GM18909 (cell line): Measurements from ENCODE around the gene STAM2.
"Not testable (repeated sequence)": the region's sequence is repeated elsewhere in the genome, so short reads cannot be mapped to it uniquely, and the experiment has no call there.

ENCODE experiments used
- ATAC-seq: cut with Tn5 transposase; IDR thresholded peaks from one replicate; pipeline ENCODE4 v1.9.1; 2021; ENCODE audit warnings: mild to moderate bottlenecking; ENCODE audit not compliant: unreplicated experiment, poor library complexity

The STAM2 gene

DNA sequence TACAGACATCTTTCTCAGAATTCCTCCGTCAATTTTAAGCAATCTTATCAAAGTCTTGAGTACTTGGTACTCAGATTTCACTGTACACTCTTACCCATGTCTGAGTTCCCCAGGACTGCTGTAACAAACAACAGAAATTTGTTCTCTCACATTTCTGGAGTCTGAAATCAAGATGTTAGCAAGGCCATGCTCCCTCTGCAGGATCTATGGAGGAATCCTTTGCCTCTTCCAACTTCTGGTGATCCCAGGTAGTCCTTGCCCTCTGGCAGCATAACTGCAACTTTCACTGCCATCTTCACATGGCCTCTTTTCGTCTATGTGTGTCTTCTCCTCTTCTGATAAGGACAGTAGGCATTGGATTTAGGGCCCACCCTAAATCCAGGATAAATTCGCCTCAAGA is 59.6 kb downstream of the STAM2 start:
- no peak for ATAC-seq

DNA sequence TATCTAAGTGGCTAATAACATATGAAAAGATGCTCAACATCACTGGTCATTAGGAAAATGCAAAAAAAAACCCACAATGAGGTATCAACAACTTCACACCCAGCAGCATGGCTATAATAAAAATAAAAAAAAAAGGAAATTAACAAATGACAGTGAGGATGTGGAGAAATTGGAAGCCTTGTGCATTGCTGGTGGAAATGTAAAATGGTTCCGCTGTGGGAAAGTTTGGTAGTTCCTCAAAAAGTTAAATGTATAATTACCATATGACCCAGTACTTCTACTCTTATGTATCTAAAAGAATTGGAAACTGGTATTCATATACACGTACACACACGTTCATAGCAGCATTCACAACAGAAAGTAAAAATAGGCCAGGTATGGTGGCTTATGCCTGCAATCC is 61.2 kb downstream of the STAM2 start:
- no peak for ATAC-seq

DNA sequence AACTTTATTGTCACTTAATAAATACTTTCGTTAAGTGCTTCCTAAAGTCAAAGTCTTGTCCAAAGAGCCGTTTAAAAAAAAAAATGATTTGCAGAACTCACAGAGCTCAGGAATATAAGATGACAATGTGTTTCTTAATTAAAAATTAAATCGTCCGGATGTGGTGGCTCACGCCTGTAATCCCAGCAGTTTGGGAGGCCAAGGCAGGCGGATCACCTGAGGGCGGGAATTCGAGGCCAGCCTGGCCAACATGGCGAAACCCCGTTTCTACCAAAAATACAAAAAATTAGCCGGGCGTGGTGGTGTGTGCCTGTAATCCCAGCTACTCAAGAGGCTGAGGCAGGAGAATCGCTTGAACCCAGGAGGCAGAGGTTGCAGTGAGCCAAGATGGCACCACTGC is 68.4 kb downstream of the STAM2 start:
- not testable (repeated sequence) for ATAC-seq

DNA sequence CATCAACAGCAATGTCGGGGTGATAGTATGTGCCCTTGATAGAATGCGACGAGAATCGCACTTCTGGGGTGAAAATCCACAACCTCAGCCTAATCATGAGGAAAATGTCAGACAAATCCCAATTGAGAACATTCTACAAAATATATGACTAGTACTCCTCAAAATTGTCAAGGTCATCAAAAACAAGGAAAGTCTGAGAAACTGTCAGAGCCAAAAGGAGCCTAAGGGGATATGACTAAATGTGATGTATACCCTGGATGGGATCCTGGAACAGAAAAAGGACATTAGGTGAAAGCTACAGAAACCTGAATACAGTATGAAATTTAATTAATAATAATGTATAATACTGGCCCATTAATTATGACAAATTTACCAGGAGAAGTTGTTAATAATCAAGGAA is 69.1 kb downstream of the STAM2 start:
- no peak for ATAC-seq

DNA sequence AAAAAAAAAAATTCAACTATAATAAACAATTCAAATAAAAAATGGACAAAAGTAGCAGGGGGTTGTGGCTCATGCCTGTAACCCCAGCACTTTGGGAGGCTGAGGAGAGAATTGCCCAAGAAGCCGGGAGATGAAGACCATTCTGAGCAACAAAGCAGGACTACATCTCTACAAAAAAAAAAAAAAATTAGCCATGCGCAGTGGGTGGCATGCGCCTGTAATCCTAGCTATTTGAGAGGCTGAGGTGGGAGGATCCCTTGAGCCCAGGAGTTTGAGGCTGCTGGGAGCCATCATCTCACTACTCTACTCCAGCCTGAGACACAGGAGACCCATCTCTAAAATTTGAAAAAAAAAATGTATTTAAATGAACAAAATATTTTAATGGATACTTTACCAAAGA is 72.3 kb downstream of the STAM2 start:
- no peak for ATAC-seq

DNA sequence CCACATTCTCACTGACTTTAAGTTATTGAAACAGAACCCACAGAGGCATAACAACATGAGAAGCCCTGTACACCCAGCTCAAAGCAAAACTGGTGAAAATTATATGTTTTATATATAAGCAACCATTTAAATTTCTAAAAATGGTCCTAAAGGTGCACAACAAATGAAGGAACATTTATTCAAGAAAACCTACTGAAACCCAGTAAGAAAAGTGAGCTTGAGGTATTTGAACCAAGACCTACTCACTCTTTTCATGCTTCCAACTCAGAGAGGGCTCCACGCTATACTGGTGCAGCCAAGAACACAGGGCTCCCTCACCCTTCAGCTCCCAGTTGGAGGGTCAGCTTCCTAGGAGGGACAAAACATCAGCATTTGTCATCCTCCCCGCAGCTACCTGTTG is 74.6 kb downstream of the STAM2 start:
- ATAC-seq: no peak

DNA sequence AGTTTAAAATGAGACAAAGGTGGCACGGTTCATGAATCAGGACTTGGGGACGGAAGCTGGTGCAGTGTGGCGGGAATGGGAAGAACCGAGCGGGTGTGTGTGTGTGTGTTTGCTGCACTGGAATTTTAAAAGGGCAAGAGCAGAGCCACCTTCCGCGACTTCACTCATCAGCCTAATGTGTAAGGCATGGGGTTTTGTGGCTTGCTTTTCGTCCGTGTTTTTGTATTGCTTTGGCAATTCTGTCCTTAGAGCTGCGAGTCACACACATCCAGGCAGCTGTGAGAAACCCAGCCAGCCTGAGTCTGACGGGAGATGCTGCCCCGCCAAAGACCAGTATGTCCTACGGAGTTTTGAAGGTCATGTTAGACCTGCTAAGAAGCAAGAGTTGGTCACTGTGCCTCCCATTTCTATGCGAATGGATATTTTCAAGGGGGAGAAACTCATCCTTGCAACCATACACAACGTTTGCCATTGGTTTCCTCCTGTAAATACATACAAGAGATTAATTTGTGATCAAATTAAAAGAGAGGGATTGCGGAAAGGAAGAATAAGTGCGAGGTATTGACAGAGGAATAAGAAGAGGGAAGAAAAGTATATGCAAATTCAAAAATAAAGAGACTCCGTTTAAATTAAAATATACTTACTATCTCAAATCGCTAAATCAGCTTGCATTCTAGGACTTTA is 76.1 kb downstream of the STAM2 start:
- ATAC-seq: no peak

DNA sequence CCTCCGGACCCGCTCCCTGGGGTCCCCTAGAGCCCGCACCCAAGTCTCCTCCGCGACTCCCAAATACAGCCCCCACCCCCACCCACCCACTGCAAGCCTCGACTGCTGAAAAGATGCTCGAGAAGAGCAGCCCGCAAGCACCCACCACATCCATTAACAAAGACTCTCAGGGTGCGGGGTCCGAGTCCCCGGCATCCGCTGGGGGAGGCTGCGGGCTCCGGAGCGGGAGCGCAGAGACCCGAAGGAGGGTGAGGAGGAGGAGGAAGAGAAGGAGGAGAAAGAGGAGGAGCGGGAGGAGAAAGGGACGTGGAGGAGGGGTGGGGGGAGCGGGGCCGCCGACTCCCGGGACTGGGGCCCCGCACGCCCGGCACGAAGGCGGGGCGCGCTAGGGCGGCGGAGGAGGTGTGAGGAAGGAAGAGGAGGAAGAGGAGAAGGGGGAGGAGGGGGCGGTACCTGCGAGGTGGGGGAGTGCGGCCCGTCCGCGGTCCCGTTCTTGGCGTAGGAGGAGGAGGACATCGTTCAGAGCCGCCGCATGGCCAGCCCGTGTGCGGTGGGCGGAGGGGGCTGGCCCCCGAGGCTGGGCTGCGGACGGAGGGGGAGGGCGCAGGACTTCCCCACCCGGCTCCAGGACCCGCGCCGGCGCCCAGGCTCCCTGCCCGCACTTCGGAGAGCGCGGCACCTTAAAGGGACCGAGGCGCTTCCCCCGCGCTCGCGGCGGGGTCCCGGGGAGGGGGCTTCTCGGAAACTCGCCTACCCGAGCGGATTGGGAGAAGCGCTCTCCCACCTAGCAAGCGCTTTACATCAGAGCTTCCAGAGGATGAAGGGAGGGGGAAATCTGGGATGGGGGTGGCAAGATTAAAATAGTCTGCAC is 76.8 kb downstream of the STAM2 start, which contains the start of gene CACNB4:
Gene CACNB4 (minus strand): TSS at position 549 of the 871 bp plus-strand sequence.
- peak; percentile 37 for ATAC-seq

DNA sequence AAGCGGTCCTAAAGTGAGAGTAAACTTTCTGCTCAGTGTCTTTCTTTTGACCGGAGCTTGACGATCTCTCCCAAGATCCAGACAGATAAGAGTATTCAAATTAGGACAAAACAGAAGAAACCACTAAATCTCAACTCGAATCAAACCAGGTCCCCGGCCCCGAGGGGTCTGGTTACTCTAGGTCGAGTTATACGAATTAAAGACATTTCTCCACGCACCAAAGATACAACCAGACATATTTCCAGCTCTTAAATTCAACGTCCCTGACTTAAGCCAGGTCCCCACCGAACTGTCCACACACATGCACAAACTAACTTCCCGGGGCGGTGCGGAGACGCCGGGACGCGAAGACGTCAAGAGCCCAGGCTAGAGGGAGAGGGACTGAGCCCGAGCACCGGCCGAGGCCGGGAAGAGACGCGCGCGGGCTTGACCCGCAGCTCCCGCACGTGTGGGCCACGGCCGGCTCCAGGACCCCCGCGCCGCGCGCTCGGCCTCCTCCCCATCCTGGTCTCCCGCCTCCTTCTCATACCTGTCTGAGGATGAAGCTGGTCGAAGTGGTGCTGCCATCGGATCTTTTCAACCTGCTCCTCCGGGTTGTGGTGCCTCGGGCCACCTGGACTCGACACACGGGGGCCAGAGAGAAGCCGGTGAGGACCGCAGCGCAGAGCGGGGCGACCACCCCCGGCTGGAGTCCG is 77.6 kb downstream of the STAM2 start:
- ATAC-seq: peak; percentile 46

DNA sequence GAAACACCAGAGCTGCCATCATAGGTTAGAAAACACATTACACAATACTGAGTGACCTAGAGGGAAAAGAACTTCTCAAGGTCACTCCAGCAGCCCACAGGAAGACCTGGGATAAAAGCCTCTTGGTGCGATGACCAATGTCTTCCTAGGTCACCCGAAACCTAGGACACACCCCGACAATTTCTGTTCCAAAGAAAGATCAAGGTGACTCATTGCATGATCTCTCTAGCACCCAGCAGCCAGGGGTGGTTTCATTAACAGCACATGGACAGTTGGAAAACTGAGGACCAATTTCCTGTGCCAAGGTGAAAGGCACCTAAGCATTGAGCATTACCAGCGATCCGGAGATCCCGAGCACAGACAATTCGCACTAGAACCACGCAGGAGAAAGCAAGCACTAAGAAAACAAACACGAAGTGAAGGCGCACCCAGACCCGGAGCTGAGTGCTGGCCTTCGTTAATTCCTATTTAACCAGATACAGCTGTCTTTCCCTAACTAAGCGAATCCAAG is 78.2 kb downstream of the STAM2 start:
- ATAC-seq: peak; percentile 23

DNA sequence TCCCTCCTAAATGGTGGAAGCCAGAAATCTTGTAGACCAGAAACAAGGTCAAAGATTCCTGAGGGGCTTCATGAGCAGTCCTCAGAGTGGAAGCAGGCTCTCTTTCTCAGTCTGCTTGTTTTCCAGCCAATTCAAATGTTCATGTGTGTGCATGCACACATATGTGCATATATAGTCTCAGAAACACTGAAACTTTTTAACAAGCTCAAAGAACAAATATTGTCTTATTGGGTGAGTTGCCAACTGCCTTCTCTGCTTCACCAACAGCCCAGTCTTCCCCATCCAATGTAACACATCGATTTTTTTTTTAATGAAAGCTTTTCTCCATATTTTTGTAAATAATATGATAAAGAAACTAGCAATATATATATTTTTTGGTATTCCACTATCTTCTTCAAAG is 80.4 kb downstream of the STAM2 start:
- no peak for ATAC-seq

DNA sequence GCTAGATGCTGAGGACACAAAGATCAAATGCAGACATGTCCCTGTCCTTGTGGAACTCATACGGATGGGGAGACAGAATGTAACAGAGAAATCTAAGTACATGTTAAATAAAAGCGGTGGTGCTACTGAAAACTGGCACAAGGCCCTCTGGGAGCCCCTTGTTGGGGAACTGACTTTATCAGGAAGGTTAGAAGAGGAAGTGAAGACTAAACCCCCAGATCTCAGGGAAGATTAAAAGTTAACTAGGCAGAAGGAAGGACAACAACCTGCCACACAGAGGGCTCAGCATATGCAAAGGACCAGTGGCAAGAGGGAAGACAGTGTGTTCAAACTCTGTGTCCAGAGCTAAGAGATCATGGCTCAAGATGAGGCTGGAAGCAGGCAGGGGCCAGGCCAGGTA is 81.5 kb downstream of the STAM2 start:
- no peak for ATAC-seq

DNA sequence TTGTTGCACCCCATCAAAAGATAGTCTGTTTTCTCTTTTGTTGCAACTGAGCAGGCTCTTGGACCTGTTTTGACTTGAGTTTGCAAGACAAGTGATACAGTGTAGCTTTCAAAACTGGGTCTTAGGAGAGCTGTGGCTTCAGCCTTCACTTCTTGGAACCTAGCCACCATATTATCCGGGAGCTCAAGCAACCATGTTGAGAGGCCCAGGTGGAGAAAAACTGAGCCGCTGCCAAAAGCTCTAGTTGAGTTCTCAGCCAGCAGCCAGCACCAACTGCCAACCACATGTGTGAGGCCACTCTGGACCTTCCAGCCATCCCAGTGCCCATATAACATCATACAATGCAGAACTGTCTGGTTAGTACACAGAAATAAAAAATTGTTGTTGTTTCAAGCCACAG is 82.1 kb downstream of the STAM2 start:
- ATAC-seq: no peak

DNA sequence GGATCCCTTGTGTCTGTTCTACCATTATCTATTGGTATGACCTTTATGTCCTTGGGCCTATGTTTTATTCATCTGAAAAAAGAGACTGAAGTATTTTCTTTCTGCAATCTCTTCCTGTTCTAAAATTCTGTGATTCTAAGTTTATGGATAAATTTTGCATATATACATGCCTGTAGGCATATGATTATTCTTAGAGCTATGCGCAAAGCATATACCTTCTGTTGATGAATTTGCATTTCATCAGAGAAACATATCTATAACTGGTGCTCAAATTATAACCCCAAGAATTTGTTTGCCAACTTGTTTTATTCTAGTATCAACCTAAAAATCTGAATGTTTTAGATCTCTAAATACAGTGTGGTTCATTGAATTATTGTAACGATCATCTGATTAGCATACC is 83.5 kb downstream of the STAM2 start:
- no peak for ATAC-seq

DNA sequence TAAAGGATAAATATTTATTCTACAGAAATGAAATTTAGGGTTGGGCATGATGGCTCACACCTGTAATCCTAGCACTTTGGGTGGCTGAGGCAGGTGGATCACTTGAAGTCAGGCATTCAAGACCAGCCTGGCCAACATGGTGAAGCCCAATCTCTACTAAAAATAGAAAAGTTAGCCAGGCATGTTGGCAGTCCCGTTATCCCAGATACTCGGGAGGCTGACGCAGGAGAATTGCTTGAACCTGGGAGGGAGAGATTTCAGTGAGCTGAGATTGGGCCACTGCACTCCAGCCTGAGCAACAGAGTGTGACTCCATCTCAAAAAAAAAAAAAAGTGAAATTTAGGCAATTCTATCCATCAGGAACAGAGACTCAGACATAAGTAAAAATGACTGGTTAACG is 84.8 kb downstream of the STAM2 start:
- ATAC-seq: not testable (repeated sequence)

DNA sequence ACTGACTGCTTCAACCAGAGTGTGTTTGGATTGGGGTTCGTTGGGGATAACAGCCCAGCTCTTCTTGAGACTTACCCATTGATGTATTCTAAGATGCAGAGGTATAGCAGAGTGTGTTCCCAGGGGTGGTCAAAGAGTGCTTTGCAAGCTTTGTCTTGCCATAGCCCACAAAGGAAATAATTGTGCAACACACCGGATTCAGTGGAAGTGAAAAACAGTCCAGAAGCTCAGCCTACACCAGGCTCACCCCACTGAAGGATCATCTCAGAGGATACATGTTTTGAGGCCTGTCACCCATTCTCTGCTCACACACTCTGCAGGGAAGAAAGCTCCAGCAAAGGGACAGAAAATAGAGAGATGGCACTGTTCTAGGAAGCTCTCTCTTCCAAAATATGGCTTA is 86.3 kb downstream of the STAM2 start:
- no peak for ATAC-seq

DNA sequence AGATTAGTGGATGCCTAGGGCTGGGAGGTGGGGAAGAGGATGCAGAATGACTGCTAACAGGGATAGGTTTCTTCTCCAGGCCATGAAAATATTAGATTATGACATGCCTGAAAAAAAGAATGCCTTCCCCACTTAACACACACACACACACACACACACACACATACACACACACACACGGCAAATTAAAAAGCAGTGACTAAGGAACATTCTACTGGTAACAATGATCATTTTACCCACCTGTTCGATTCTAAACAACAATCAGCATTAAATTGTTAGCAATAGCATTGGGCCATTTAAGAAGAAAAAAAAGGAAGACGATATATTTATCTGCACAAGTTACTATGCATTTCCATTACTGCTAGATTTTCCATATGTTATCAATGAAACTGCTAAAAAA is 87.6 kb downstream of the STAM2 start:
- no peak for ATAC-seq

DNA sequence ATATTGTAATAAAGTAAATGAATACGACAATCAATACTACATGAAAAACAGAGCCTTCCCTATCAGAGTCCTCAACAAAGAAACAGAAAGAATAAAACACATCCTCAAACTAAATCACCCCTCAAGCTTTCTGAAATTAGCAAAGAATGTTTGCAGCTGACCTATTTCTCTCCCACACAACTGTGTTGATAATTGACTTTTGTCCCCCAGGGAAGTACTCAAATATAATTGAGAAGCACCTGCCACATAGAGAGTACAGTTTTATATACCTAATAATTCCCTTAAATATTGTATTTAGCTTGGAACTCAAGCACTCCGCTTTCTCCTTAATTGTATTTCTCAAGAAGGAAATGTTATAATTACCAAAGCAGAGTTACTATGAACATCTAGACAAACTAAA is 89.3 kb downstream of the STAM2 start:
- ATAC-seq: no peak

DNA sequence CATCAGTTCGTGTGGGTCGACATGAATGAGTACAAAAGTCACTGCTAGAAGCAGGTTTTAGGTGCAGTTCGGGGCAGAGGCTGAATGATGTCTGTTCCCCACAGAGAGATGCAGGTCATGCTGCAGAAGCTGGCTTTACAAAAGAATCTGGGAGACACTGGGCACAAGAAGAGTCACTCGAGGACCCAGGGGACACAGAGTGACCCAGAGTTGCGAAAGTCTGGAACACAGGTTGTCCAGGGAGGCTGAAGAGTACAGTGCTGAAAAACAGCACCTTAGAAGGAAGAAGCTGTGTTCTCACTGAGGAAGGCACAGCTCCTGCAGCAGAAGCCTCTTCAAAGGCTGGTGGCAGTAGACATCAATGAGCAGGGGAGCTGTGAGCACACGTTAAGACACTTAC is 91.5 kb downstream of the STAM2 start:
- ATAC-seq: no peak

DNA sequence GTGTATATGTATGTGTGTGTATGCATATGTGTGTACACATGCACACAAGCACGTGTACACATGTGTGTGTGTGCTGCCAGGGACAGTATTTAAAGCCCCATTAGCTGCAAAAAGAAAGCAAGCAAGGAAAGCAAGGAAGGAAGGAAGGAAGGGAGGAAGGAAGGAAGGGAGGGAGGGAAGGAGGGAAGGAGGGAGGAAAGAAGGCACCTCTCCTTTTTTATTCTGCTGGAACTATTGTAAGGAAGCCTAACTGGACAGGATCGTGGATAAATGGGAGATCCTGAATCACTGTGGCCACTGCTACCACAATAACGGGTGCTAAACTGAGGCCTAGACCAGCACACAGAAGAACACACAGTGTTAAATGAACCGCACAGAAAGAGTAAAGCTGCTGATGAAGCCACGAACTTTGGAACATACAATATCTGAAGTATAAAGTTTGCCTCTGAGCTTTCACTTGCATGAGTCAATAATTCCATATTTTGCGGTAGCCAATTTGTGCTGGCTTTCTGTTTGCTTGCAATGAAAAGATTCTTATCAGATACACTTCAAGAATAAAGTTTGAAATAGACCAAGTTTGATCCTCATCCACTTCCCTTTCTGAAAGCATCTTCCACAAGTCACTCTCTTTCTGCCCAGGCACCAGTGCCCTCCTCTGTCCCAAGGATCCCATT is 92.2 kb downstream of the STAM2 start:
- no peak for ATAC-seq
